Skeletal muscle satellite cell (primary cell): ENCODE results near the gene HSP90AA1.
"Not testable (repeated sequence)": the region's sequence is repeated elsewhere in the genome, so short reads cannot be mapped to it uniquely, and the experiment has no call there.

Experiments
- H3K27me3 ChIP-seq: 2 replicates; pipeline ENCODE4 v1.7.0; 2013; ENCODE audit warnings: low read length; ENCODE audit not compliant: control insufficient read depth, insufficient read depth
- H3K36me3 ChIP-seq: 2 replicates; pipeline ENCODE4 v1.7.0; 2013; ENCODE audit warnings: mild to moderate bottlenecking, control low read depth, low read length; ENCODE audit not compliant: insufficient read depth
- H3K4me1 ChIP-seq: 2 replicates; pipeline ENCODE4 v1.7.0; 2013; ENCODE audit warnings: low read length; ENCODE audit not compliant: control insufficient read depth, insufficient read depth
- H3K4me2 ChIP-seq: 2 replicates; pipeline ENCODE4 v1.7.0; 2013; ENCODE audit warnings: mild to moderate bottlenecking, low read length
- H3K4me3 ChIP-seq: 2 replicates; pipeline ENCODE4 v1.7.0; 2013; ENCODE audit warnings: low read length
- H3K9ac ChIP-seq: 2 replicates; pipeline ENCODE4 v1.7.0; 2013; ENCODE audit warnings: mild to moderate bottlenecking, low read depth, low read length, moderate library complexity
- H3K9me3 ChIP-seq: replicated peaks from 2 replicates; pipeline ENCODE4 v1.7.0; 2013; ENCODE audit warnings: mild to moderate bottlenecking, control low read depth, low read length

Gene HSP90AA1

DNA sequence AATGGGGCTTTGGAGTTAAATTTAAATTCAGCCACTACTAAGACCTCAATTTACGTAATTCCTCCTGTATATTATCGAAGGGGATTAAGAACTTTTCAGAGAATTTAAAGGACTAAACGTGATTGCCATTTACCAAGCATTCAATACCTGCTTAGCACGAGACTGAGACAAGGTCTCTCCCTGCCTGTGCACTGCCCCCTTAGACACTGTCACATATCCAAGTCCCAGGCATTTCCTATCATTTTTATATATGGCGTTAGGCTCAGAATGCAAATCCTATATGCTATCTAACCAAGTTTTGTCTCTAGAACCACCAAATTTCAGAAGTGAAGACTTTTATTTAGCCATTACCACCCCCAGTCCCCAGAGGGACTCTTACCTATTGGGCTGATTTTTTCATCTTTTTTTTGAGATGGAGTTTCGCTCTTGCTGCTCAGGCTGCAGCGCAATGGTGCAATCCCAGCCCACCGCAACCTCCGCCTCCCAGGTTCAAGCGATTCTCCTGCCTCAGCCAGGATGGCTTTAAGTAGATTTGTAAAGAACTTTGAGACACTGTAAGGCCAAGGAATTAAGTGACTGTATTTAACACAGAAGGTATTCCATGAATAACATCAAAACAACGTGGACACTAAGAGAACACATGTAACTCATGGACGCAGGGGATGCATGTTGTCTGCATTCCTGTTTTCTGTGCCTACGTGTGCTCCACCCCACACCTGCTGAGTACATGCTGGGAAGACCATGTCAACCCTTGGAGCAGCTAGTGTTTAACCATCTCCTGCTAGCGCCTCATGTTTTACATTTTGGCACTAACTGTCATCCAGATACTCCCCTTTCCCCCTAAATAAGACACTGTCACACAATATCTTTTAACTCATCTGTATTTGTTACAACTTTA is 6.4 kb downstream of the HSP90AA1 start:
- Histone ChIP-seq H3K36me3 (peaks cover 68% of the 10 kb centered on the region), H3K4me2 (no peak overlapping the region), H3K27me3 (no peaks in the 10 kb centered on the region), H3K4me1 (peaks cover 26% of the 10 kb centered on the region), H3K9me3 (no peaks in the 10 kb centered on the region), H3K4me3 (no peak overlapping the region), H3K9ac (no peak overlapping the region)

DNA sequence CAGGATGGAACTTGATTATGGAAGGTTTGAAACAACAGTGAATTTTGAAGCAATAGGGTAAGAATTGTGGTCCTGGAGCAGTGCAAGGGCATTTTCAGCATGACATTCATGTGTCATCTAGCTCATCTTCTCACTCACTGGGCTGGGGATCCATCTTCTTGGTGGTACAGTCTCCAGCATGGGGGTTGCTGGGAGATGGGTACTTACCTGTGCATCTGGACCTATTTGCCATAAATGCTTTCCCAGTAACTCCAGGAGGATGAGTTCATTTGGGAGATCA is 7.2 kb downstream of the HSP90AA1 start:
- no peaks in the 10 kb centered on the region for H3K9me3 ChIP-seq
- H3K4me3 ChIP-seq = no peak overlapping the region
- H3K9ac ChIP-seq = no peak overlapping the region
- H3K36me3 ChIP-seq = peaks cover 60% of the 10 kb centered on the region
- H3K4me1 ChIP-seq = peaks cover 18% of the 10 kb centered on the region
- no peaks in the 10 kb centered on the region for H3K27me3 ChIP-seq
- no peak overlapping the region for H3K4me2 ChIP-seq

DNA sequence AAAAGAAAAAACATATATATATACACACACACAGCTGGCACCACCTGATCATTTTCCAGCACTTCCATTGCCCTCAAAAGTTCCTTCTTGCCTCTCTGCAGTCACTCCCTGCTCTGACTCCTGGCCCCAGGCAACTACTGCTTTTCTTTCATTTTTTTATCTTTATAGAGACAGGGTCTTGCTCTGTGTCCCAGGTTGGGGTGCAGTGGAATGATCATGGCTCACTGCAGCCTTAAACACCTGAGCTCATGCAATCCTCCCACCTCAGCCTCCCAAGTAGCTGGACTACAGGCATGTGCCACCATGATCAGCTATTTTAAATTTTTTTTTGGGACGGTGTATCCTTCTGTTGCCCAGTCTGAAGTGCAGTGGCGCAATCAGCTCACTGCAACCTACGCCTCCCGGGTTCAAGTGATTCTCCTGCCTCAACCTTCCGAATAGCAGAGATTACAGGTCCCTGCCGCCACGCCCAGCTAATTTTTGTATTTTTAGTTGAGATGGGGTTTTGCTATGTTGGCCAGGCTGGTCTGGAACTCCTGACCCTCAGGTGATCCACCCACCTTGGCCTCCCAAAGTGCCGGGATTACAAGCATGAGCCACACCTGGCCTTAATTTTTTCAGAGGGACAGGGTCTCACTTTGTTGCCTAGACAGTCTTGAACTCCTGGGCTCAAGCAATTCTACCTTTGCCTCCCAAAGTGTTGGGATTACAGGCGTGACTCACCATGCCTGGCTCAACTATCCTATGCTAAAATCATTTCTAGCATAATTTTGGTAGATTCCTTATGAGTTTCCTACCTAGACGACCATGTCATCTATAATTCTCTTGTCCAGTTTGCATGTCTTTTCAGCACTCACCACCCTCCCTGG is 7.8 kb downstream of the HSP90AA1 start:
- Histone ChIP-seq H3K4me2 (no peak overlapping the region), H3K4me1 (peaks cover 14% of the 10 kb centered on the region), H3K36me3 (peaks cover 54% of the 10 kb centered on the region), H3K9me3 (no peaks in the 10 kb centered on the region), H3K4me3 (no peak overlapping the region), H3K27me3 (no peaks in the 10 kb centered on the region), H3K9ac (no peak overlapping the region)

DNA sequence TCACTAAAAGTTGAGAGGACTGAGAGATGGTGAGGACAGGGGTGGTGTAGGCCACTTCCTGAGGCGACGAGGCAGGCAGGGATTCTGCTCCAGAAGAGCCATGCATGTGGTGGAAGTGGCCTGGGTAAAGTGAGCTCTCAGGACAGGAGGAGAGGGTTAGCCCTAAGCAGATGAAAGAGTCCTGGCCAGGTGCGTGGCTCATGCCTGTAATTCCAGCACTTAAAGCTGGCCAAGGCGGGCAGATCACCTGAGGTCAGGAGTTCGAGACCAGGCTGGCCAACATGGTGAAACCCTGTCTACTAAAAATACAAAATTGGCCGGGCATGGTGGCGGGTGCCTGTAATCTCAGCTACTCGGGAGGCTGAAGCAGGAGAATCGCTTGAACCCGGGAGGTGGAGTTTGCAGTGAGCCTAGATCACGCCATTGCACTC is 8.5 kb downstream of the HSP90AA1 start:
- H3K4me1 ChIP-seq, H3K9me3 ChIP-seq, H3K27me3 ChIP-seq, H3K4me2 ChIP-seq, H3K4me3 ChIP-seq, H3K9ac ChIP-seq: not testable (repeated sequence)
- peaks cover 47% of the 10 kb centered on the region for H3K36me3 ChIP-seq

DNA sequence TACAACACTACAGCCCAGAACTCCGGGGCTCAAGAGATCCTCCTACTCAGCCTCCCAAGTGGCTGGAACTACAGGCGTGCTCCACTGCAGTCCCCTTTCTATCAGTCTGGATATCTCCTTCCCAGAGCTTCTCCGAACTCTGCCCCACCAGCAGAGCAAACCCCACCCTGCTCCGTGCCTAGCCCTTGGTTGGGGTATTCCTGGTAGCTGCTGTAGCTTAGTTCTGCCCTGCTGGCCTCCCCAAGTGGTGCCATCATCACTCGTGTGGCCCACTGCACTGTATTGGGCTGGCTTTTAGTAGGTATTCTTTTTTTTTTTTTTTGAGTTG is 9.5 kb downstream of the HSP90AA1 start:
- no peak overlapping the region for H3K4me3 ChIP-seq
- H3K27me3 ChIP-seq = no peaks in the 10 kb centered on the region
- no peak overlapping the region for H3K9ac ChIP-seq
- no peak overlapping the region for H3K4me2 ChIP-seq
- peaks cover 37% of the 10 kb centered on the region for H3K36me3 ChIP-seq
- H3K4me1 ChIP-seq = peaks cover 3% of the 10 kb centered on the region
- no peaks in the 10 kb centered on the region for H3K9me3 ChIP-seq

DNA sequence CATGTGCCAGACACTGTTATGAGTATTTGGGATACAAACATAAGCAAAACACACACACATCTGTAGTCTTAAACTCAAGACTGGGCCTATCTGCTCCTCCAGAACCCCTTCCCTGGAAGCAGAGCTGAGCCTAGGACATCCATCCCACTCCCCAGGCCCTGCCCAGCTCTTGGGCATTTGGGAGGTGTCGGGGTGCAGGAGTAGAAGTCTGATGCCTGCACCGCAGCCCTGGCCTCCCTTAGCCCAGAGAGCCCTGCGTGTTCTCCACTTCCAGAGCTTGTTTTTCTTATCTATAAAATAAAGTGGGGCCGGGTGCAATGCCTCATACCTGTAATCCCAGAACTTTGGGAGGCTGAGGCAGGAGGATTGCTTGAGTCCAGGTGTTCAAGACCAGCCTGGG is 11.7 kb downstream of the HSP90AA1 start:
- no peak overlapping the region for H3K9ac ChIP-seq
- H3K9me3 ChIP-seq = no peaks in the 10 kb centered on the region
- H3K4me1 ChIP-seq = peaks cover 11% of the 10 kb centered on the region
- peaks cover 15% of the 10 kb centered on the region for H3K36me3 ChIP-seq
- H3K4me2 ChIP-seq = no peak overlapping the region
- no peak overlapping the region for H3K4me3 ChIP-seq
- no peaks in the 10 kb centered on the region for H3K27me3 ChIP-seq

DNA sequence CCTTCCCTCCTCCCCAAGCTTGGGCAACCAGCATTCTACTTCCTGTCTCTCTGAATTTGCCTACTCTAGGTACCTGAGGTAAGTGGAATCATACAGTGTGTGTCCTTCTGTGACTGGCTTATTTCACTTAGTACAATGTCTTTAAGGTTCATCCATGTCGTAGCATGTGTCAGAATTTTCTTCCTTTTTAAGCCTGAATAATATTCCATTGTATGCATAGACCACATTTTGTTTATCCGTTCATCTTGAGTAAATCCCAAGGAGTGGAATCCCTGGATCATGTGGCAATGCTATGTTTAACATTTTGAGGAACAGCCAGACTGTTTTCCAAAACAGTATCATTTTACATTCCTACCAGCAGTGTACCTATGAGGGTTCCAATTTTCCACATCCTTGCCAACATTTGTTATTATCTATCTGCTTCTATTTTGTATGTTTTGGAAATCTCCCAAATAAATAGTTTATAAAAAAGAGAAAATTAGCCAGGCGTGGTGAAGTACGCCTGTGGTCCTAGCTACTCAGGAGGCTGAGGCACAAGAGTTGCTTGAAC is 12.4 kb downstream of the HSP90AA1 start:
- H3K4me1 ChIP-seq = peaks cover 11% of the 10 kb centered on the region
- H3K9ac ChIP-seq = no peak overlapping the region
- H3K4me3 ChIP-seq = no peak overlapping the region
- H3K4me2 ChIP-seq = no peak overlapping the region
- H3K27me3 ChIP-seq = no peaks in the 10 kb centered on the region
- H3K9me3 ChIP-seq = no peaks in the 10 kb centered on the region
- peaks cover 8% of the 10 kb centered on the region for H3K36me3 ChIP-seq

DNA sequence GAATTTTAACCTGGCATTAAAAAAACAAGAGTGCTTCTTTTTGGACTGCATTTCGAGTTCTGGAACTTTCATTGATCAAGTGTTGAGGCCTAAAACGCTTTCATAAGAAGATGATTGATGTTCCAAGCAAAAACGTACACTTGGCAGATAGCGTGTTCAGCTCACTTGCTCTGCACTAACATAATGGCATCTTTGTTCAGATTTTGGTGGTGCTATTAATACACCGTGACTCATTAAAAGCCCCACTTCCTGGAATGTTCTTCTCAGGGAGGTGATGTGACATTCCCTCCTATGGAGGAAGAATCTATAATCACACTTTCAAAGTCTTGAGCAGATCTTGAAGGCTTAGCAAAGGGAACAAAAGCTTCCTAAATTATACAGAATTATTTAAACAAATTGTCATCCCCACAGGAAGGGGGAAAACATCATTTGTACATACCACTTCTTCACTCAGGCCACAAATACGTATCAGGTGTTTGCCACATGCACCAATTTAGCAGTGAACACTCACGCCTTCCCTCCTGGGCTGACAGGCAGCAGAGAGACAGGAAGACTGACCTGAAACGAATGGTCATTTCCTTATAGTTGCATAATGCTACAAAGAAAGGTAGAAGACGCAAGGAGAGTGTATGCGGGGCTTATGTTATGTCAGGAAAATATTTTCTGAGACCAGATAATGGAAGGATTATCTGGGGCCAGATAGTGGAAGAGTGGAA is 15.4 kb downstream of the HSP90AA1 start:
- H3K27me3 ChIP-seq = no peaks in the 10 kb centered on the region
- H3K4me1 ChIP-seq = peaks cover 11% of the 10 kb centered on the region
- H3K4me2 ChIP-seq = no peak overlapping the region
- no peak overlapping the region for H3K9ac ChIP-seq
- no peak overlapping the region for H3K4me3 ChIP-seq
- H3K36me3 ChIP-seq = no peaks in the 10 kb centered on the region
- no peaks in the 10 kb centered on the region for H3K9me3 ChIP-seq

DNA sequence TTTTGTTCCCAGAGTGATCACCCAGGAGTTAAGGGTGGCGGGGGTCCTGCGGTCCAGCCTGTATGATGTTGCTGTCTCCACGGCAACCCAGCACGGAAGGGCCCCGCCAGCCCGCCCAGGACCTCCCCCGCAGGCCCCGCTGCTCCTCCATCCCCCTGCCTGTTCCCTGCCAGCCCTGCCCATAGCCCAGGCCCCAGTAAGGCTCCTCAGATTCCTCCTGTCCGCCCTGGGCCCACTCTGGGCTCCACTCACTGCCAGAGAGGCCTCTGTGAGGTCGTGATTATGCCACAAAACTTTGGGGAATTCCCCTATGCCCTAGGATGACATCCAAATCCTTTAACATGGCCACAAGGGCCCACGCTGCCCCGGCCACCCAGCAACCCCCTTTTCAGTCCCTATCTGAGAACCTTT is 20.8 kb downstream of the HSP90AA1 start:
- no peak overlapping the region for H3K9ac ChIP-seq
- no peaks in the 10 kb centered on the region for H3K36me3 ChIP-seq
- H3K9me3 ChIP-seq = no peaks in the 10 kb centered on the region
- H3K4me1 ChIP-seq = peaks cover under 1% of the 10 kb centered on the region
- no peak overlapping the region for H3K4me2 ChIP-seq
- no peaks in the 10 kb centered on the region for H3K27me3 ChIP-seq
- H3K4me3 ChIP-seq = no peak overlapping the region

DNA sequence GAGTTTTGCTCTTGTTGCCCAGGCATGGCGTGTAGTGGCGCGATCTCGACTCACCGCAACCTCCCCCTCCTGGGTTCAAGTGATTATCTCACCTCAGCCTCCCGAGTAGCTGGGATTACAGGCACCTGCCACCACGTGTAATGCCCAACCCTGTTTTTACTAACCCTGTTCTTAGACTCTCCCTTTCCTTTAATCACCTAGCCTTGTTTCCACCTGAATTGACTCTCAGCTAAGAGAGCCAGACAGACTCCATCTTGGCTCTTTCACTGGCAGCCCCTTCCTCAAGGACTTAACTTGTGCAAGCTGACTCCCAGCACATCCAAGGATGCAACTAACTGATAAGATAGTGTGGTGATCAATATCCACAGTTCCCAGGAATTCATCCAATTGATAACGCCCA is 22.3 kb downstream of the HSP90AA1 start:
- H3K9ac ChIP-seq, H3K4me3 ChIP-seq, H3K9me3 ChIP-seq, H3K4me1 ChIP-seq, H3K4me2 ChIP-seq, H3K27me3 ChIP-seq, H3K36me3 ChIP-seq: not testable (repeated sequence)

DNA sequence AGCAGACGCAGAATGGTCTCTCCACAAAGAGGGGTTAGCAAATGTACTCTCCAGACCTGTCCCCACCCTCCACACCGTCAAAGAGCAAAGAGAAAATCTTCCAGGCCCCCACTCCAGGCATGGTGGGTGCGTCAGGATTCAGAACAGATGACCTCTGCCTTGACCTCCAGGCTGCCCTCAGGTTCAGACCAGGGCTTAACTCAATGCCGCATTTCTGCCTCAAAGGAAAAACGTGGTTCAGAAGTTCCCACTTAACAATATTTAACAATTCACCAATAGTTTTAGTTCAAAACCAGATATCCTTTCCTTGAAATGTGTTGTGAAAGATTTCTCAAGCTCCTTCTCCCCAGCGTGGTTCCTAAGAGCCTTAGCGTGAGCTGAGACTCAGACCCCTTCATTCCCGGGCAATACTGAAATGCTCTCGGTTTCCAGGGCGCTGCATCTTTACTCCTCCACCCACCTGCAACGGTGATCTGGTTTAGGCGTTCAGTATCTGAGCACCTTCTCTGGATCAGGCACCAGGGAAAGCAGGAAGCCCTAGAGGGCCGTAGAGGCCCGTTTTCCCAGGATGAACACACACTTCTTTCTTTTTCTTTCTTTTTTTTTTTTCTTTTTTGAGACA is 22.9 kb downstream of the HSP90AA1 start:
- Histone ChIP-seq H3K4me3 (no peak overlapping the region), H3K4me2 (peak overlapping the region; percentile 5), H3K9ac (no peak overlapping the region)

More for the DNA sequence above, 22.9 kb downstream of the HSP90AA1 start:
- Histone ChIP-seq H3K4me1 (no peaks in the 10 kb centered on the region), H3K36me3 (no peaks in the 10 kb centered on the region), H3K9me3 (no peaks in the 10 kb centered on the region), H3K27me3 (no peaks in the 10 kb centered on the region)
